ENCODE results near the gene PBXIP1.

DNA sequence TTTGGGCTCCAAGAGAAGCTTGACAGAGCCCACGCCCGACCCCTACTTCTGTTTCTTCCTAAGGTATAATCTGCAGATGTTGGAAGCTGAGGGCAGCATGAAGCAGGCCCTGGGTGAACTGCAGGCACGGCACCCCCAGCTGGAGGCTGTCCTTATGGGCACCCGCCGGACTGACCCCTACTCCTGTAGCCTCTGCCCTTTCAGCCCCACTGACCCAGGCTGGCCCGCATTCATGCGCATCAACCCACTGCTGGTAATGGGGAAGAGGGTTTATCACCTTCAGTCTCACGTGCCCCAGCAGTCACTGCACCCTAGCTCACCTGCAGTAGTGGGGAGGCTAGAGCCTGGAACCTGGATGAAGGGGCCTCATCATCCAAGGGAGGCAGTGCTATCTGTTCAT is 34.4 kb upstream of the PBXIP1 start:
- TF ChIP-seq, protein P1, sequence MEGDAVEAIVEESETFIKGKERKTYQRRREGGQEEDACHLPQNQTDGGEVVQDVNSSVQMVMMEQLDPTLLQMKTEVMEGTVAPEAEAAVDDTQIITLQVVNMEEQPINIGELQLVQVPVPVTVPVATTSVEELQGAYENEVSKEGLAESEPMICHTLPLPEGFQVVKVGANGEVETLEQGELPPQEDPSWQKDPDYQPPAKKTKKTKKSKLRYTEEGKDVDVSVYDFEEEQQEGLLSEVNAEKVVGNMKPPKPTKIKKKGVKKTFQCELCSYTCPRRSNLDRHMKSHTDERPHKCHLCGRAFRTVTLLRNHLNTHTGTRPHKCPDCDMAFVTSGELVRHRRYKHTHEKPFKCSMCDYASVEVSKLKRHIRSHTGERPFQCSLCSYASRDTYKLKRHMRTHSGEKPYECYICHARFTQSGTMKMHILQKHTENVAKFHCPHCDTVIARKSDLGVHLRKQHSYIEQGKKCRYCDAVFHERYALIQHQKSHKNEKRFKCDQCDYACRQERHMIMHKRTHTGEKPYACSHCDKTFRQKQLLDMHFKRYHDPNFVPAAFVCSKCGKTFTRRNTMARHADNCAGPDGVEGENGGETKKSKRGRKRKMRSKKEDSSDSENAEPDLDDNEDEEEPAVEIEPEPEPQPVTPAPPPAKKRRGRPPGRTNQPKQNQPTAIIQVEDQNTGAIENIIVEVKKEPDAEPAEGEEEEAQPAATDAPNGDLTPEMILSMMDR (IDR thresholded peaks at IDR 0.05) = no peak
- TF ChIP-seq EP300 (IDR thresholded peaks at IDR 0.05) (no peak), POLR2A (IDR thresholded peaks at IDR 0.05) (no peak), POLR2AphosphoS5 (IDR thresholded peaks at IDR 0.05) (no peak)
